HG03108 (cell line): Measurements from ENCODE around the gene DHX15.

Experiments used
- ATAC-seq: cut with Tn5 transposase; IDR thresholded peaks from one replicate; pipeline ENCODE4 v1.9.1; 2021; ENCODE audit warnings: moderate library complexity; ENCODE audit not compliant: unreplicated experiment

Gene DHX15

GRCh38 chr4:24583451-24584210 is 723 bp downstream of the DHX15 start:
- ATAC-seq = peak; percentile 18

GRCh38 chr4:24582235-24582832 is 2.0 kb downstream of the DHX15 start:
- ATAC-seq = no peak

- no peak for ATAC-seq
Measured at GRCh38 chr4:24578364-24578763, 6.0 kb downstream of the DHX15 start.

- ATAC-seq = no peak
Measured at GRCh38 chr4:24576276-24576675, 8.1 kb downstream of the DHX15 start.

GRCh38 chr4:24574236-24574635 is 10.1 kb downstream of the DHX15 start:
- ATAC-seq = no peak

- no peak for ATAC-seq
Measured at GRCh38 chr4:24573582-24573981, 10.8 kb downstream of the DHX15 start.

- no peak for ATAC-seq
Measured at GRCh38 chr4:24570574-24571236, 13.6 kb downstream of the DHX15 start.

- ATAC-seq = no peak
Measured at GRCh38 chr4:24570172-24570571, 14.2 kb downstream of the DHX15 start.

- no peak for ATAC-seq
Measured at GRCh38 chr4:24569662-24570061, 14.7 kb downstream of the DHX15 start.

GRCh38 chr4:24568425-24568824 is 15.9 kb downstream of the DHX15 start:
- no peak for ATAC-seq

- ATAC-seq = no peak
Measured at GRCh38 chr4:24565054-24565453, 19.3 kb downstream of the DHX15 start.

GRCh38 chr4:24564488-24564887 is 19.9 kb downstream of the DHX15 start:
- ATAC-seq = no peak

GRCh38 chr4:24561438-24562139 is 22.8 kb downstream of the DHX15 start:
- ATAC-seq = no peak

- no peak for ATAC-seq
Measured at GRCh38 chr4:24560868-24561368, 23.4 kb downstream of the DHX15 start.

- no peak for ATAC-seq
Measured at GRCh38 chr4:24559889-24560288, 24.5 kb downstream of the DHX15 start.

- ATAC-seq = no peak
Measured at GRCh38 chr4:24559032-24559821, 25.1 kb downstream of the DHX15 start.

- ATAC-seq = peak; percentile 43
Measured at GRCh38 chr4:24557026-24558025, 27.0 kb downstream of the DHX15 start.

- no peak for ATAC-seq
Measured at GRCh38 chr4:24551492-24552289, 32.7 kb downstream of the DHX15 start.
